Measurements from ENCODE around the gene RBM24.

GRCh38 chr6:17239260-17239659 lies 41.9 kb upstream of the RBM24 start:
- TF ChIP-seq, protein P1, sequence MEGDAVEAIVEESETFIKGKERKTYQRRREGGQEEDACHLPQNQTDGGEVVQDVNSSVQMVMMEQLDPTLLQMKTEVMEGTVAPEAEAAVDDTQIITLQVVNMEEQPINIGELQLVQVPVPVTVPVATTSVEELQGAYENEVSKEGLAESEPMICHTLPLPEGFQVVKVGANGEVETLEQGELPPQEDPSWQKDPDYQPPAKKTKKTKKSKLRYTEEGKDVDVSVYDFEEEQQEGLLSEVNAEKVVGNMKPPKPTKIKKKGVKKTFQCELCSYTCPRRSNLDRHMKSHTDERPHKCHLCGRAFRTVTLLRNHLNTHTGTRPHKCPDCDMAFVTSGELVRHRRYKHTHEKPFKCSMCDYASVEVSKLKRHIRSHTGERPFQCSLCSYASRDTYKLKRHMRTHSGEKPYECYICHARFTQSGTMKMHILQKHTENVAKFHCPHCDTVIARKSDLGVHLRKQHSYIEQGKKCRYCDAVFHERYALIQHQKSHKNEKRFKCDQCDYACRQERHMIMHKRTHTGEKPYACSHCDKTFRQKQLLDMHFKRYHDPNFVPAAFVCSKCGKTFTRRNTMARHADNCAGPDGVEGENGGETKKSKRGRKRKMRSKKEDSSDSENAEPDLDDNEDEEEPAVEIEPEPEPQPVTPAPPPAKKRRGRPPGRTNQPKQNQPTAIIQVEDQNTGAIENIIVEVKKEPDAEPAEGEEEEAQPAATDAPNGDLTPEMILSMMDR (IDR thresholded peaks at IDR 0.05), result no peak
- TF ChIP-seq POLR2A (IDR thresholded peaks at IDR 0.05; ENCODE audit: low read depth), result no peak
- no peak for TF ChIP-seq POLR2AphosphoS5 (IDR thresholded peaks at IDR 0.05)
- TF ChIP-seq EP300 (IDR thresholded peaks at IDR 0.05), result no peak
